AG20443 (cell line): ENCODE measurements around the gene ITGA8.
"Not testable (repeated sequence)": the region's sequence is repeated elsewhere in the genome, so short reads cannot be mapped to it uniquely, and the experiment has no call there.

Experiments used
- DNase-seq: peaks from one replicate; pipeline ENCODE4 v3.0.0; 2012; ENCODE audit warnings: low spot score, mixed read lengths

ITGA8 gene

DNA sequence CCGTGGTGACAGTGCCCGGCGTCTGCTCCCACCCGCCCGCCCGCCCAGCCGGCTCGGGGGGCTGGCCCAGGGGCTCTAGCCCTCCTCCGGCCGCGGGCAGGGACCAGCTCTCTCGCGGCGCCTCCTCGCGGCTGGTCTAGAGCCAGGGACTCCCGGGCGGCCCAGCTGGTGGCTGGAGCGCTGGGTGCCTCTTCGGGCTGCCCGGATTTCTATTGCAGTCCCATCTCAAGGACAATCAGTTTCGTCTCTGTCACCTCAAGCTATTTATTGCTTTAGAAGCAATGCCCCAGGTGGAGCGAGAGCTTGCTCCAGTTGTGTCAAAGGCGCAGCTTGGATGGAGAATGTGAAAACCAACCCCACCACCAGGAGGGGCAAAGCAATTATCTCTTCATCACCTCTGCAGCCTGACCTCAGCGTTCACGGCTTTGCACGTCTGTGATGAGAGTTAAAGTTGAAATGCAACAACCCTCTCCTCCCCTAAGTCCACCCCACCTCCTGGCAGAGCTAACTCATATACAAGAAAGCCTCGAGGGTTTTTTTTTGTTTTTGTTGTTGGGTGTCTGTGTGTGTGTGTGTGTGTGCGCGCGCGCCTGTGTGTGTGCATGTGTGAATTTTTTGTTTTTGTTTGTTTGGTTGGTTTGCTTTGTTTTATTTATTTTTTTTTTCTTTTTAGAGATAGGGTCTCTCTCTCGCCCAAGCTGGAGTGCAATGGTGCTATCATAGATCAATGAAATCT, at the start of gene ITGA8:
Gene ITGA8, minus strand, starts transcription at position 24 of the 736 bp plus-strand sequence. CDS start 151 bp downstream, outside the sequence.
- peak; percentile 77 for DNase-seq

DNA sequence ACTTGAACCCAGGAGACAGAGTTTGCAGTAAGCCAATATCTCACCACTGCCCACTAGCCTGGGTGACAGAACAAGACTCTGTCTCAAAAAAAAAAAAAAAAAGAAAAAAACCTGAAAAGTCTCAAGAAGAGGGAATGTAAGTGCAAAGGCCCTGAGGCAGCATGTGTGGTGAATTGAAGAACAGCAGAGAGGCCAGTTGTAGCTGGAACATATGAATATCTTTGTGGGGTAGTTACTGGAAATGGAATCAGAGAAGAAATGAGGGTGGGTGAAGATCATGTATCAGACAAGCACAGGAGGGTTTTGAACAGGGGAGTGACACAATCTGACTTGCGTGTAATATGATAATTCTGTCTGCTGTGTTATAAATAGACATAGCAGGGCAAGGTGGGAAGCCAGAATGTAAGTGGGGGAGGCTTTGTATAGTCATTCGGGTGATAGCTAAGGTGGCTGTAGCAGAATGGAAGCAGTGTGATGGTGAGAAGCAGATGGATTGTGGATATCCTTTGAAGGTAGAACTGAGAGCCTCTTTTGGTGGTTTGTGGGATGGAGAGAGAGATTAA, 45.3 kb upstream of the ITGA8 start:
- DNase-seq: no peak

DNA sequence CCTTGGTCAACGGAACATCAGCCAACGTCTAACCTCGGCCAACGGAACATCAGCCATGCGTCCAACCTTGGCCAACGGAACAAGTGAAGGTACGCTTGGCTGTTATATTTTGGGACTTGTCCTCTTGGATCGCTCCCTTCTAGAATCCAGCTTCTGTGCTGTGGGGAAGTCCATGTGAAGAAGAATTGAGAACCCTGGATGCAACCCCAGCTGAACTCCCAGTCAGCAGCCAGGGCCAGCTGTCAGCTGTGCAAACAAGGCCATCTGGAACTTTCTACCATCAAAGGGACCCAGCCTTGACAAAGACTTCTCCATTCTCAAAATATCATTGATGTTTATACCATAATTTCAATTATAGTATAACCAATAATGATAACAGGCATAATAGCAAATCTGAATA, 43.3 kb upstream of the ITGA8 start:
- no peak for DNase-seq

DNA sequence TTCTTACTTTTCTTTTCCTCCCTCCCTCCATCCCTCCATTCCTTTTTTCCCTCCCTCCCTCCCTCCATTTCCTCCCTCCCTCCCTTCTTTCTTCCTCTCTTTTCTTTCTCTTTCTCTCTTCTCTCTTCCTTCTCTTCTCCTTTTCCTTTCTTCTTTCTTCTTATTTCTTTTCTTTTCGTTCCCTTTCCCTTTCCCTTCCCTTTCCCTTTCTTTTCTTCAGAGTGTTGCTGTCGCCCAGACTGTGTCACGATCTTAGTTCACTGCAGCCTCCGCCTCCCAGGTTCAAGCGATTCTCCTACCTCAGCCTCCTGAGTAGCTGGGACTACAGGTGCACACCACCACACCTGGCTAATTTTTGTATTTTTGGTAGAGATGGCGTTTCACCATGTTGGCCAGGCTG, 42.5 kb upstream of the ITGA8 start:
- DNase-seq: not testable (repeated sequence)

DNA sequence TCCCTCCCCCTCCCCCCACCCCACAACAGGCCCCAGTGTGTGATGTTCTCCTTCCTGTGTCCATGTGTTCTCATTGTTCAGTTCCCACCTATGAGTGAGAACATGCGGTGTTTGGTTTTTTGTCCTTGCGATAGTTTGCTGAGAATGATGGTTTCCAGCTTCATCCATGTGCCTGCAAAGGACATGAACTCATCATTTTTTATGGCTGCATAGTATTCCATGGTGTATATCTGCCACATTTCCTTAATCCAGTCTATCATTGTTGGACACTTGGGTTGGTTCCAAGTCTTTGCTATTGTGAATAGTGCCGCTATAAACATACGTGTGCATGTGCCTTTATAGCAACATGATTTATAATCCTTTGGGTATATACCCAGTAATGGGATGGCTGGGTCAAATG, 41.5 kb upstream of the ITGA8 start:
- DNase-seq: not testable (repeated sequence)

DNA sequence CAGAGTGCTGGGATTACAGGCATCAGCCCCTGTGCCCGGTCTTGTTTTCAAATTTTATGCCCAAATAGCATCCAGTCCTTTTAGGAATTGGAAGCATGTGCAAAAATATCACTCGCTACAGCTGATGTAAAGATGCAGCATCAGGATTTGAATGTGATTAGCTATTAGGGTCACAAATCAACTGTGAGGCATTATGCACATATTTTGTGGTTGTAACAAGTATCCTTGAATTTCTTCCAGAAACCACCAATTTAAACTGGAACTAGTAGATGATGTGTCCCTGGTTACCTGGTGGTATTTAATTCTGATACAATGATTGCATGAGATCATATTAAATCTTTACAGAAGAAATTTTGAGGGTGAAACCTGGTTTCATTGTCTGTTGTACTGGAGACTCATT, 41.0 kb upstream of the ITGA8 start:
- no peak for DNase-seq

DNA sequence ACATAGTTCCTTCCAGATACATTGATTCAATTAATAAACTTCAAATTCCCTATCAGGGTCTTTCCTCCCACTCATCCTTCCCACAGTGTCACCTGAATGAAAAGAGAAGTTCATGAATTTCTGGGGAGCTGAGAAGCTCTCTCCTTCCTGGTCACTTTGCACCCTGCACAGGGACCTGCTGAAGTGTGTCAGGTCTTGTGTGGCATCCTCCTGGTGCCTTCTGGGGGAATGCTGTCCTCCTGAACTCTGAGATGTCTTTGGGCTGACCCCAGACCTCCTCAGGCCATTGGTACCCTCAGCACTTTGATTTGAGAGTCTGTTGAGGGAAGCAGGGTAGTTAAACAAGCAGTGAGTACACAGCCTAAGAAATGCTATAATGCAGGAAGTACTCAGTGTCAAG, 39.5 kb upstream of the ITGA8 start:
- DNase-seq: no peak

DNA sequence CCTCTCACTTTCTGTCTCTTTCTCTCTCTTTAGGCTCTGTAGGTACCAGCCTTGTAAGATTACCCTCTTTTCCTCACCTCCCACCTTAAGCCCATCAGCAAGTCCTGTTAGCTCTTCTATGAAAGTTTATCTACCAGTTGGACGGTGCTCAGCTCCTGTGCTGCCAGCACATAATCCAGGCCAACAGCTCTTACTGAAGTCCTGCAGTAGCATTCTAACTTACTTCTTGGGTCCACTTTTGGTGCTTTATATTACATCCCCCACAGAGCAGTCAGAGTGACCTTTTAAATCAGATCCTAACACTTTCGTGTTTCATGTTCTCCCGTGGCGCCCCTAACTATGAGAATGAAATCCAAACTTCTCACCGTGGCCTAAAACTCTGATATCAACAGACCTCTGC, 38.9 kb upstream of the ITGA8 start:
- no peak for DNase-seq

DNA sequence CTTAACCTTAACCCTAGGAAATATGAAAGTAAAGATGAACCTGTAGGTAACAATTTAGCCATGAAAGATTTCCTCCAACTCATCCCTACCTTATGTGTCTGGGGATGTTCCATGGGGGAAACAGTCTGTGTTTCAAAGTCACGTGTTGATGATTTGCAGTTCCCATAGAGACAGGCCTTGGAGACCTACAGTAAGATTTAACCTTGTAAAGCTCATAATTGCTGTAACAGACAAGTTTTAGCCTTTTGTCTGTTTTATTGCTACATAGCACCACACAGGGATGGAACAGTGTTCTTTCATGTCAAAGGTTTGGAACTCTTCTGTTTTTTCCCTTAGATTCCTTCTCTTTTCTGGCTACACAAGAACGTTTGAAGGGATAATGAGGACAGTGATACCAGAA, 35.2 kb upstream of the ITGA8 start:
- DNase-seq: no peak

DNA sequence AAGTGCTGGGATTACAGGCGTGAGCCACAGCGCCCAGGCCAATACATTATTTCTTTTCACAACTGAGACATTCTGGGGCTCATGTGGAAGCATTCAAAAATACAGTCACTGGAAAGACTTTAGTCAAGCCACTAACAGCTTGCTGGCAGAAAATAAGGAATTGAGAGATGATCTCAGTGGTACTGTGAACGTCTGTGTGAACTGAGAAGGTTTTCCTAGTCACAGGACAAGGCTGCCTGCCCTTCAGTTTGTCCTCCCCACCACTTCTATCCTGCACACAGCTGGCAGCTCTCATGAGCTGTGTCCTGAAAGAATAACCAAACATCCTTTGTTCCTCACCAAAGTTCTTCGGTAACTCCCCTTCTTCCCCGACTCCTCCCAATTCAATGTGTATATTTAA, 31.3 kb upstream of the ITGA8 start:
- peak; percentile 26 for DNase-seq

DNA sequence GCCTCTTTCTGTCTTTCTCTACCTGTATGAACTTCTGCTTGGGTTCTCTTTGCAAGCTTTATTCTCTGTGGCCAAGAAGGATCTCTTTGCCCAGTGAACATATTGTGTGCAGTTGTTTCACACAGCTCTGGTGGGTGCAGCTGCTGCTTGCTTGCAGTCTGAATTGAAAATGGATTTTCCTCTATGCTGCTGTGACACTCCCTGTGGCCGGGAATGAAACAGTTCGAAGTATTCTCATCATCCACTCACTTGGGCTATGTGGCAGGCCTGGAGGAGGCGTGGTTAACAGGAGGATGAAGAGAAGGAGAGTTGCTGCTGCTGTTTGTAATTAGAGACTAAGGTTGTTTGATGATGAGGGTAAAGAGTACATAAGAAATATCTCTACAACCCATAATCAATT, 28.4 kb upstream of the ITGA8 start:
- DNase-seq: peak; percentile 47

DNA sequence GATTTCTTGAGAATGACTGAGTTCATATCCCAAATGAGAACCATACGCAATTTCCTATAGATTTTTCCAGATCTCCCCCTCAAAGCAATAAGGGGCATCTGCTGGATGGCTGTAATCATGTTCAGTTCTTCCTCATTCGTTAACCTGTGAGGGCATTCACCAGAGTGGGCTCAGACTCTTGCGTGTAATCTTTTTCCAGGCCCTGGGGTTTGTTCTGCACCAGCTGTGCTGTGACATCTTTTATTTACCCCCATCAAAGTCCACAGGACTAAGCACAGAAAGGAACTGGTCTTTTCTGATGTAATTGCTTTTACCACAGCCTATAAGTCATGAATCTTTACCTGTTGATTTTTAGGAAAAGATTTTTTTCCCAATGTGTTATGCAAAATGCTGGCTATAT, 27.9 kb upstream of the ITGA8 start:
- no peak for DNase-seq

DNA sequence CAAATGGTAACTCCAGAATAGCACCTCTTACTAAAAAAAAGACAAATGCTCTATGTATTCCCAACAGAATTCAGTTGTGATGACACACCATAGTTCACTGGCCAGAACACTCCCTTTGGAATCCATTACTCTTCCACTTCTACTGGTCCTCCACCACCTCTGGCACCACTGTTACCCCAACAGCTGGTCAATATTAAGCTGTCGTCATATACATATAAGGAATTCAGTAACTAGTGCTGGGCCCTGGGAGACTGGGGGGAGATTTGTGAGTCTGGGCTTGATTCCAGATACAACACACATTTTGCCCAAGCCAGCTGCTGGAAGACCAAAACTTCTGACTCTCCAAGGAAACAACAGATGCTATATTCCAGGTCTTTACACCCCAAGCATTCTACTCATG, 26.0 kb upstream of the ITGA8 start:
- peak; percentile 22 for DNase-seq

DNA sequence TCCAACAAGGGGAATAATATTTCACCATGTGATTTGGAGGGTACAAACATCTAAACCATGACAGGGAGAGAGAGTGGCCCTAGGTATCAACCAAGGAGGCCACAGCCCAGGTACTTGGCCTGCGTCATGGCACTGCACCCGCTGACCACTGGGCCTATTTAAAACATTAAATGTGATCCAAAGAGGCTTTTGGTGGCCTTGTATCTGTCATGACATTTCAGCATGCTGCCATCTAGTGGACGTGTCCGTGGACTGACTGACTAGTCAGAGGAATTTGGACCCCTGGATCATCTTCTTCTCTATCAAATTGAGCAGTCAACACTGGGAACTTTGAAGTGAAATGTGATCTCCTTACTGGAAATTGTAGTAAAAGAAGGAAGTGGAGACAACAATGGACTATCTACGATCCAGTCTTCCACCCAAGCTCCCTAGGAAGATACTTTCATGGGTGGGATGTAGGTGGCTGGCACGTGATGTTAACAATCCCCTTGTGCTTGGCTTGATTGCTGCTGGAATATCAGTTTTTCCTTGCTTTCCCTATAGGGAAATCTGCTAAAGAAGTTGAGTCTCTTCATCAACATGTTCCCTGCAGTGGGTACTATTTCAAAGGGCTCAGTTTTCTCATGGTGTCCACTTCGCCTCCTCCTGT, 24.6 kb upstream of the ITGA8 start:
- DNase-seq: peak; percentile 58

DNA sequence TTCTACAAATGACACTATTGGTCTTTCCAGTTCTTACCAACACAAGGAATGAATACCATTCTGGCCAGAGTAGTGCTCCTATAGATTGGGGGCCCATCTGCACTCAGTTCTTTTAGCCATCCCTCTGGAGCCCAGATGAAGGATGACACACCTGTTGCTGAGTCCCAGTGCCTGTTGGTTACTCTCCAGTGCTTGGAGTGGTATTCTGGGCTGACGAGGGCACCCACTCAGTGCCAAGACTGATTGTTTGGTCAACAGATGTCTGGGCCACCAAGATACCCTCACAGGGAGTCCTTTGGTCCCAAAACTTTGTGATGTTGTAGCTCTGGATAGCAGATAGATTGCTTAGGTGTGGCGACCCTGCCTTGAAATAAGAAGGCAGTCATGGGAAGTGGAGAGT, 23.7 kb upstream of the ITGA8 start:
- DNase-seq: no peak

DNA sequence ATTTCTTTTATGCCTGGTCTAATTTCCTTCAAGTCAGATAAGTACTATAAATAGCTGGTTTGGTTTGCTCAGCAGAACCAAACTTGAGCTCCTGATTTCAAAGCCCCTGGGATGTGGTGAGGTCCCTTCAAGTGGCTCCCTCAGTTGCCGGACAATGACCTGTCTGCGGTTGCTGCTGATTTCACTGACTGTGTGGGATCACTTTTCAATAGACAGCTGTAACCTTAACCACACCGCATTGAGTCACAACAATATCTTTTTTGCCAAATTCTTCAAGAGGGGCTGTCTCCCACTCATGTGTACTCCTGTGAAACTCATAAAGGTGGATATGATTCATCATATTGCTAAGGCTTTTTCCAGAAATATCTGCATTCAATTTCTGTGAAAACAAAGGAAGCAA, 23.1 kb upstream of the ITGA8 start:
- DNase-seq: no peak

DNA sequence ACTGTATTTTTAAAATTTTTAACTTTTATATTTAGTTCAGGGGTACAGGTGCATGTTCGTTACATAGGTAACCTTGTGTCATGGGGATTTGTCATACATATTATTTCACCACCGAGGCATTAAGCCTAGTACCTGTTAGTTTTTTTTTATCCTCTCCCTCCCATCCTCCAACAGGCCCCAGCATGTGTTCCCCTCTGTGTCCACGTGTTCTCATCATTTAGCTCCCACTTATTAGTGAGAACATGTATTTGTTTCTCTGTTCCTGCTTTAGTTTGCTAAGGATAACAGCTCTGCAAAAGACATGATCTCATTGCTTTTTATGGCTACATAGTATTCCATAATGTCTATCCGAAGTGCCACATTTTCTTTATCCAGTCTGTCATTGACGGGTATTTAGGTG, 22.4 kb upstream of the ITGA8 start:
- no peak for DNase-seq

DNA sequence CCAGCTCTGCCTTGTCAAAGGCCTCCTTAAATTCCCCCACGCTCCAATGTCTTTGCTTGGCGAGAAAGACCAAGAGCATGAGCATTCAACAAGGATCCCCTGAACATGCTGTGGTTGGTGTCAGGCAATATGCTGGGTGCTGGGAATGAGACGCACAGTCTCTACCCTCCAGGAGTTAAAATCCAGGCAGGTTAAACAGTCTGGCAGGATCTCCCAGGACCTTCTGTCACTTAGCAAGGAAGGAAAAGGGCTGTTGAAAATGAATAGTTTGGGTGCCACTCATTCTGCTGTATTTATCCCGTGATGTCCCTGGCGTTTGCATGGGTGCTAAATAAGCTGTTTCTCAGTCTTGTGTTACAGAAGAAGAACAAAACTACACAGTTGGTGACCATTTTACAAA, 21.9 kb upstream of the ITGA8 start:
- DNase-seq: no peak

DNA sequence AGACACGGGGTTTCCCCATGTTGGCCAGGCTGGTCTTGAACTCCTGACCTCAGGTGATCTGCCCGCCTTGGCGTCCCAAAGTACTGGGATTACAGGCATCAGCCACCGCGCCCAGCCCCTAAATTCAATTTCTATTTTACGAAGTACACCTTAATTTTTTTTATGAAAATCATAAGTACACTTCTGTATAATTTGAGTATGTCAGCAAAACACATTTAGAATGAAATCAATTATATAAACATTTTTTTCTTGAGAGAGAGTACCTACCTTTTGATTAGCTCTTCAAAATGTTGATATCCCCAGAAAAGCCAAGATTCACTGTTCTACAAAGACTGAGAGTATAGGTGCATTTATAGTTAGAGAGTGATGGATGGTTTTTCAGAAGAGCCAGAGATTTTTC, 20.5 kb upstream of the ITGA8 start:
- DNase-seq: no peak

DNA sequence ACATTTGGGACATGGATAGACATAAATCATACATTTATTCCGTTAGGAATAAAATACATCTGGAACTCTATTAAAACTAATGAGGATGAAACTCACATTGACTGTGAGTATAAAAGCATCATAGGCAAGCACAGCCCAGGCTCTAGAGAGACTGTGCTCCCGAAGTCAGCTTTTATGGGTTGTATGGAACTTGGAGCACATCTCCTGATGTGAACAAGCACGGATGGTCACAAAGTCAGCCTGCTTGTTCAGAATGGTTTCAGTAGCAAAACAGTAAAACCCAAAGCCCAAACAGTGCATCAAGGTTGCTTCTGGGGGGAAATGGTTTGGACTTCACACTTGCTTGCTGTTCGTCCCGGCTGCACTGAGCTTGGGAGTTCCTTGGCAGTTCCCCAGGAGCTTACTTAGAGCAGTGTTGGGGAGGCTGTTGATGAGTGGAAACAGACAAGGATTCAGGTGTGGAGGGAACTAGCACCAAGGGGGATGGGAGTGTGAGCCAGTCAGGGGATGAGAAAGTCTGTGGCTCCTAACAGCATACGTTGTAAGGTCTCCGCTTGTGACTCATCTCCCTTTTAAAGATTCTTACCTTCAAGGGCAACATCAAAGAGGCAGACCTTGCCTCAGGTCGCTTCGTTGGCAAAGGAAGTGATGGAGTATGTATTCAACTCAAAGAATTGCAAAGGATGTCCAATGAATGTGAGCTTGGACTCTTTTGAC, 19.7 kb upstream of the ITGA8 start:
- DNase-seq: no peak

DNA sequence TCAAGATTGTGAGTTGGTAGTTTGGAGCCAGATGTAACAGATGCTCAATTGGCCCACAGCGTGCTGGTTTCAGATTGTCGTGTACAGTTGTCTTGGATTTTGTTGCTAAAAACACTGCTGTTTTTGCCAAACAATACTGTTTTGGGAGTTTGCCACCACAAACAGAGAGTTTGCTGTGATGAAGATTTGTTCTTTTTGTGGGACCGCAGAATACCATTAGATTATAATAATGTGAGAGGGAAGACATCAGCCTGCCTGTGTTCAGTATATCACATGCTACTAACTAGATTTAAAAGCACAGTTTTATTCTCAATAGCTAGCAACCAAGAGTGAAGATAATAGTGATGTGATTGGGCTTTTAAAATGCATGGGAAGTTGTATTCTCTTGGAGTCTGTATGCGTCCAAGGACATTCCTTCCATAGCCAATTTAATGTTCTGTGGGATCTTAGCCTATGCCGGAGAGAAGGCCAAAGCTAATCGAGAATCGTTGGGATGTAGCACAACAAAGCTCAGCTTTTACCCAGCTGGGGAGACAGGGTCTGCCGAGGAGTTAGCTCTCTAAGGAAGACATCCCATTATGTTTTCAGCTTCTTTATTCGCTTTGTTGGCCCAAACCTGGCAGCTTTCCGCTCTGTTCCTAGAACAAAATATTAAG, 18.7 kb upstream of the ITGA8 start:
- peak; percentile 77 for DNase-seq

DNA sequence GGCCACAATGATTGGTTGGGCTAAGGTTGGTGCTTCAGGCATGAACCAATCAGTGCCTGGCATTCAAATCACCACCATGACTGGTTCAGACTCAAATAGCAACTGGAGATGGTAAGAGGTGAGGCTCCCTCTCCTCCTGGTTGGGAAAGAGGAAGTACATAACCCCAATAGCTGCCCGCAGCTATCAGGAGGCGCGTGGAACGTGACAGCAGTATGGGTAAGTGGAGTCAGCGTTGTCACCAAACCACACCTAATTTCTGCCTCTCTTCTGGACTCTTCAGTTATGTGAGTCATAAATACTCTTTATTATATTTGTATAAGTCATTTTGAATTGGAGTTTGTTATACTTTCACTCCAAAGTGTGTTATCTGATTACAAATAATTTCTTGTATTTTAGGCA, 17.9 kb upstream of the ITGA8 start:
- peak; percentile 58 for DNase-seq
